NCI-H345 (cell line): ENCODE results near the gene ARL8B.
A peak's percentile ranks its signal among the peaks of the same experiment; 100 is the strongest.
"Not testable (repeated sequence)": the region's sequence is repeated elsewhere in the genome, so short reads cannot be mapped to it uniquely, and the experiment has no call there.

Experiments
- DNase-seq: peaks from one replicate; lab custom pipeline; 2025; lab: John Stamatoyannopoulos, UW

The ARL8B gene

DNA sequence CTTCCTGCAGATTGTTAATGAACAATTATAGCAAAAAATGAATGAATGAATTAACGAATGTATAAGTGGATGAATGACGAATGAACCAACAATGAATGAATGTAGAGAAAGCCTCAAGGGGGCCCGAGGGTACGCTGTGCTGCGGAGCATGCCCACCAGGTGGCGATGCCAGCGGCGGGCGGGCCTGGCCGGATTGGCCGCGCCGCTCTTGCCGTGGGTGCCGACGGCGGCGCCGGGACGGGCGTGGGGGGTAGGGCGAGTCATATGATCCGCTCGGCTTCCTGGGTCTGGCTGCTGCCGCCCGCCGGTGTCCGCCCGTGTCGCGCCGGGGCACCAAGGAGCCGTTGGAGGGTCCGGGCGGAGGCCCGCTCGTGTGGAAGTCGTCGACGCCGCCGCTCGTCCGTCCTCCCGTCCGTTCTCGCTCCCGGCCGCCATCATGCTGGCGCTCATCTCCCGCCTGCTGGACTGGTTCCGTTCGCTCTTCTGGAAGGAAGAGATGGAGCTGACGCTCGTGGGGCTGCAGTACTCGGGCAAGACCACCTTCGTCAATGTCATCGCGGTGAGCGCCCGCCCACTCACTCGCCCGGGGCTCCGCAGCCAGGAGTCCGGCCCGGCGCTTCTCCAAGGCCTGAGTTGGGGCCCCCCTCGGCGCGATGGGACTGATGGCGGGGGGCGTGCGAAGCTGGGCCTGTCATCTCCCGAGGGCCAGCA, at the start of gene ARL8B:
ARL8B (plus strand) TSS at position 263 of the 711 bp plus-strand sequence; CDS start at position 437, 174 bp downstream.
- DNase-seq = peak; percentile 80

DNA sequence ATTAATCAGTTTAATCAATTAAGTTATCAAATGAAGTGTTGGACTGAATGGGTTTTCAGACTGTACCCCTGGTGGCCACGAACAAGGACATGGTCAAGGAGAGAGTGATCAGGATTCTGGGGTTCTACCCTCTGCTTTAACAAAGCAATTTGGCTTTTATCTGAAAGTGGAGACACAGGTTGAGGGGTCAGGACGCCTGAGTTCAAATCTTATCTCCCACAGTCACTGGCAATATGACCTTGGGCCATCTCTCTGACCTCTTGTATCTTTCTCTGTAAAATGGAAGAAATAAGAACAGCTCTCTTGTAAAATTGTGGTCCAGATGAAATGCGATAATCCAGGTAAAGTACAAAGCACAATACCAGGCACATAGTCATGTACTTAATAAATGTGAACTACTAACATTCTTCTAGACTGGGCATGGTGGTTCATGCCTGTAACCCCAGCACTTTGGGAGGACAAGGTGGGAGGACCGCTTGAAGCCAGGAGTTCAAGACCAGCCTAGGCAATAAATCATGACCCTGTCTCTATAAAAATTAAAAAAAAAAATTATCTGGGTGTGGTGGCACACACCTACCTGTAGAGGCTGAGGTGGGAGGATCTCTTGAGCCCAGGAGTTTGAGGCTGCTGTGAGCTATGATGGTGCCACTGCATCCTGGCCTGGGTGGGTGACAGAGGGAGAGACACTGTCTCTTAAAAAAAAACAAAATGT, 48.6 kb upstream of the ARL8B start:
- no peak for DNase-seq

DNA sequence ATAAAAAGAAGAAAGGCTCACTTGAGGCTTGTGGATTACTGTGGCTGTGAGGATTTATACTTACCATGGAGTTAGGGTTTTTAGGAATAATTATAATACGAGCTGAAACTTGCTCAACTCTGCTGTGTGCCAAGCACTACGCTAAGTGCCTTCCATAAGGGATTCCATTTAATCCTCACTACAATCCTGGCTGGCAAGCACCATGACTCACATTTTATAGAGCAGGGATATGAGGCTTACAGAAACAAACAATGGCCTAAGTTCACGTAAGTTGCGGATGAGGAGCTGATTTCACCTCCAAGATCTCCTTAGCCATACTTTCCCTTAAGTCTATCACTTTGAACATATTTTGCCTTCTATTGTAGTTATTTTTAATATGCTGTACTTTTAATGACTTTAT, 43.9 kb upstream of the ARL8B start:
- no peak for DNase-seq

DNA sequence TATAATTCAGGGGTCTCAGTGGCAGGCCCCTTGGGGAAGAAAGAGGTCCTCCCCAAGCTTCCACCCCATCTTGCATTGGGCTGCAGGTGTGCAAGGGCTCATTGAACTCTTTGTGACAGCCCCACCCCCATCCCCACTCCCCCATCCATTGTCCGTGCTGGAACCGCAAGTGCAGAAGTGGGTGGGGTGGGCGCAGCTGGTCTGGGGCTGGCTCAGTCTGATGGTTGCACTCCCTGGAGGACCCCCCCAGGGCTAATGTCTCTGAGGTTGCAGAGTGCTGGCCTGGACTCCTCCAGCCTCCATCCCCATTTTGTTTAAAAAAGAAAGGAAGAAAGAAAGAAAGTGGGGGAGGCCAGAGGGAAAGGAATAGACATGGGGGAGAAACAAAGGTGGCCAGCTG, 42.3 kb upstream of the ARL8B start:
- no peak for DNase-seq

DNA sequence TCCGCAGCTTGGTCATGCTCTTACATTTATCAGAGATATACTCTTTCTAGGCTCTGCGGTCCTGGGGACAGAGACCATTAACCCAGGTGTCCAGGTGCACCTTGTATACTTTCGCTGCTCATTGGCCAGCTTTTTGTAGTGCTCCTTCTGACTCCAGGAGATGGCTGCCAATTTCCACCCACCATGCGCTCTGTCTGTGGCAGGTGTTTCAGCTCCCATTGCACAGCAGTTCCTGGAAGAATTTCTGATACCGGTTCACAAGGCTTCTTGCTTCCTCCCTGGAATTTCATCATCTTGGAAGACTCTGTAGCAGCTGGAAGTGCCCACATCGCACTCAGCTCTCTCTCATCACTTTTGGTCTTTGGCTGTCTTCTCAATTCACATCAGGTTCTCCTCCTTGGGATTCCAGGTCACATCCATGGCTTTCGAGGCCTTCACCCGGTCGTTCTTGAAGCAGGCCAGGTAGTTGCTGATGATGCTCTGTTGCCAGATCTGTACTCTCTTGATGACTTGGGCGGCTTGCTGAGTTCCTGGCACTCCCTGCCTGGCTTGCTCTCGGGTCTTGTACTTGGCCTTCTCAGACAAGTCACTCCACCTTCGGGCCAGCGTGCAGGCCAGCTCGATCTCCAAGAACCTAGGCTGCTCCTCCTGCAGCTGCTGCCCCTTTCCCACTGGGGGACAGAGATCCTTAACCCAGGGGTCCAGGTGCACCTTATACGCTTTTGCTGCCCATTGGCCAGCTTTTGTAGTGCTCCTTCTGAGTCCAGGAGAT, 41.1 kb upstream of the ARL8B start:
- DNase-seq = no peak

DNA sequence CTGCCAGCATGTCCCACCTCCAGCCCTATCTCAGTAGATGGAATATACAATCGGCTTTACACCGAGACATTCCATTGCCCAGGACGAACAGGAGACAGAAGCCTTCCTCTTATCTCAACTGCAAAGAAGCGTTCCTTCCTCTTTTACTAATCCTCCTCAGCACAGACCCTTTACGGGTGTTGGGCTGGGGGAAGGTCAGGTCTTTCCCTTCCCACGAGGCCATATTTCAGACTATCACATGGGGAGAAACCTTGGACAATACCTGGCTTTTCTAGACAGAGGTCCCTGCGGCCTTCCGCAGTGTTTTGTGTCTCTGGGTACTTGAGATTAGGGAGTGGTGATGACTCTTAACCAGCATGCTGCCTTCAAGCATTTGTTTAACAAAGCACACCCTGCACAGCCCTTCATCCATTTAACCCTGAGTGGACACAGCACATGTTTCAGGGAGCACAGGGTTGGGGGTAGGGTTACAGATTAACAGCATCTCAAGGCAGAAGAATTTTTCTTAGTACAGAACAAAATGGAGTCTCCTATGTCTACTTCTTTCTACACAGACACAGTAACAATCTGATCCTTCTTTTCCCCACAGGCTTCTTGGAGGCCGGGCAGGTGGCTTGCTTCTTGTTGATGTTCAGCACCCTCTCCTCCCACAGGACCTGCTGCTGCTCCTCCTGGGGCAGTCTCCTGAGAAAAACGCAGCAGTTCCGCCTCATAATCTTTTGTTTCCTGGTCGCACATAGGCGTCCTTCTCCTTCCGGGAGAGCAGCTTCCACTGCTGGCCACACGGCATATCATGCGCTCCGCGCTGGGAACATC, 39.9 kb upstream of the ARL8B start:
- not testable (repeated sequence) for DNase-seq

DNA sequence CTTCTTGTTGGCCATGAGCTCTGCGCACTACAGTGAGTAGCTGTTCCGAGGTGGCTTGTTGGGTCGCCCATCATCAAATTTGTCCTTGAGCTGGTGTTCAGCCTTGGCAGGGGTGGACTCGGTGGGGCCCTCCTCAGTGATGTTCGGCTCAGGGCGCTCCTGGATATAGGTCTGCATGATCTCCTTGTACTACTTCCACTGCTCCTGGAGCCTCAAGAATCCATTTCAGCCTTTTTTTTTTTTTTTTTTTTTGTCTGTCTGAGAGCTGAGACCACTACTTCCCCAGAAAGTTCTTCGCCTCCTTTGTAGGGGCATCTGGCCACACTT, 39.3 kb upstream of the ARL8B start:
- no peak for DNase-seq

DNA sequence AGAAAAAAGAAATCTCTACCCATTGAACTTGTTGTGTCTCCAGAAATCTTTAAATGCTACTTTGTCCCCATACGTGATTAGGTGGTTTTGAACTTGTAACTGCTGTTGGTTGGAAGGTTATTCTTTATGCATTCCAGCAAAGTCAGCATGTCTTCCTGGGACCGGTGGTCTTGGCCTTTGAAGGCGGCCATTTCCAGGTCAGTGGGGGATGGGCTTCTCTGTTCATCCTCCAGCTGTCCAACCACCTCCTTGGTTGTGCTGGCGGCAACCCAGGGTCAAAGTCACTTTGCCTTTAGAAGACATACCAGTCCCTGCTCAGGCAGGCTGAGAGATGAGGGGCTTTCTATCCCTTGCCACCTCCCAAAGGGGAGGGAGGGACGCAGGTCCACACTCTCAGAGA, 37.9 kb upstream of the ARL8B start:
- no peak for DNase-seq

DNA sequence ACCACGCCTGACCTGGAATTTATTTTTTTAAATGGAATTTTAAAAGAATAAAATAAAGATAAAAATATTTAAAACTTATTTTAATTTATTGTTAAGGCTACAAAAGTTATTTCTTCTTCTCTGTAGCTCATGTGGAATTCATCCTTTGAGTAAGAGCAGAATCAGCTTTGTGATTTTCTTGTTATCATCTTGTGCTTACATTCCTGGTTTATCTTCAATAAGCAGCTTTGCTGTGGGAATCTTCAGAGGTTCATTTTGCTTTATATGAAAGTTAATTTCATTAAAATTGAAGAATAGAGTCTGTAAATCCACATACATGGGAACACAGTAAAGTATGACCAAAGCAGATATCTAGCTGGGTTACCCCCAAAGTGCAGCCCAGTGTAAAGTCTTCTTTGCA, 35.4 kb upstream of the ARL8B start:
- no peak for DNase-seq

DNA sequence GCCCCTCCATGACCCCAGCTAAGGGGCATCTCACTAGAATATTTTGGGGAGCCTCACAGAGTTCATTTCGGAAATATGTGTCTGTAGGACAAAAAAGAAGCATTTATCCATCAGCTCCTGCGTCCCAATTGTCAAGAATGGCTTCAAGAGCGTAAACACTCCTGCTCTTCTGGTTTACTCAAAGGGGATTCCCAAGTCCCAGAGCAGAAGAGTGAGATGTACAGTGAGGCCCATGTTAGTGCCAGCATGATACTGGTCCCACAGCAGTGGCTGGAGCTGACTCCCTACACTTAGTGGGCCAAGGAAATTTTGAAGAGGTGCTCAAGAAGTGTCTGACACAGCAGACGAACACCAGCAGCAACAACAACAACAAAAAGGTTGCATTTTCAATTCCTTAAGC, 34.9 kb upstream of the ARL8B start:
- no peak for DNase-seq

DNA sequence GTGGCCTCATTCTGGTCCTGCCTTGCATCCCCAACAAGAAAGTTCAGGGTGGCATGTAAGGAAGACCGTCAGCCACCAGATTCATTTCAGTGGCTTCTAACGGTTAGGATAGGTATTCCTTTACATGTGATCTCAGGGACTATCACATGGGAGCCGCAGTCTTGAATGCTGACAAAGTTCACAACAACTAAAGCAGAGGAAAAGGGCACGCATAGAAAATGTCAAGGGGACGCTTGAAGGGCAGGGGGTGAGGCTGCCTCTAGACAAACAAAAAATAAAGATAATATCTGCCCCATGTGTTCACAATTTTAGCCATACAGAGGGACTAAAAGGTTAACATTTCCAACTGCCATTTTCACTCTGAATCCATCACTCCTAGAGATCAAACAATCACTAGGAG, 31.9 kb upstream of the ARL8B start:
- DNase-seq = no peak

DNA sequence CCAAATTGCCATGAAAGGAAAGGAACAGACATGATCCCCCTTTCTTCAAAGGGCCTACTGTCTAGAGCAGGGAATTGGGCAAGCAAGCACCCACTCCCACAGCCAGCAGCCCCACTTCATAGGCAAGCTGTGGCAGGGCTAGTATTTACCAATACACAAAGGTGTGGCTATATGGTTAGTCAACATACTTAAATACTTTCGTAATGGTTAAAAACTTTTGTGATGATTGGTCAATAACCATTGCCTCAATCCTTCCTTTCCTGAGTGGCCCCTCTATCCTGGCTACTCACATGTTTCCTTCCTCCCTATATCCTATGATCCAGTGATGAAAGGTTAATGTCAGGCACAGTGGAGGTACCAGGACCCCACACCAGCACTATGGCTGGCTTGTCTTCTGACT, 30.1 kb upstream of the ARL8B start:
- DNase-seq = no peak

DNA sequence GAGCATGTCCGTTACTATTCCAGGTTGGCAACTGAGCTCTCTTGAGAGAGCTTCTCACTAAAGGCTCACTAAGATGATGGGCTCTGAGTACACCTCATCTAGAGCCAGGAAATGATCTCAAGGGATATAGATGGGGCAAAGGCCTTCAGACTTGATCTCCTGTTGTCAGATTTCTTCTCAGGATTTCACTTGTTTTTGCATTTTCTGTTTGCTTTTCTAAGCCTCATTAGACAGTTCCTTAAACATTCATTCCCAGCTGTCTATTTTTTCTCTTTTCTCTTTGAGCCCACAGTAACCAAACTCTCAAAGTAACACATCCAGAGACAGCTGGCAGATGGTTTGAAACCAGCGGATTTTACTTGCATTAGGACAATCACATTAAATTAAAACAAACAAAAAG, 28.4 kb upstream of the ARL8B start:
- no peak for DNase-seq

DNA sequence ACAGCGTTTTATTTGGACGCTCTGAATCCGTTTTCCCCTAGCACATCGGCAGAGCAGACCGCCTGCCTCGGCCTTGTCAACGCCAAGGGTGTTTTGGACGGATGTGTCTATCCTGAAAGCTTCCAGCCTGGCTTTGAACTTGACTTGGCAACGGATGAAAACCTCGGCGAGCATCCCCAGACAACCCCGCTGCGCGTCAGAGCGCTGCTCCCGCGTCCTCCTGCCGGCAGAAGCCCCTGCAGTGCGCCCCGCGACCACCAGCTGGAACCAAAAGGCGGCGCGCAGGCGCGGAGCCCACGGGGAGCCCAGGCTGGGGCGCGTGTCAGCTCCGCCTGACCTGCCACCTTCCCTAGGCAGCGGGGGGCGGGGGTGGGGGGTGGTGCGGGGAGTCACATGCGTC, 26.2 kb upstream of the ARL8B start:
- DNase-seq = no peak

DNA sequence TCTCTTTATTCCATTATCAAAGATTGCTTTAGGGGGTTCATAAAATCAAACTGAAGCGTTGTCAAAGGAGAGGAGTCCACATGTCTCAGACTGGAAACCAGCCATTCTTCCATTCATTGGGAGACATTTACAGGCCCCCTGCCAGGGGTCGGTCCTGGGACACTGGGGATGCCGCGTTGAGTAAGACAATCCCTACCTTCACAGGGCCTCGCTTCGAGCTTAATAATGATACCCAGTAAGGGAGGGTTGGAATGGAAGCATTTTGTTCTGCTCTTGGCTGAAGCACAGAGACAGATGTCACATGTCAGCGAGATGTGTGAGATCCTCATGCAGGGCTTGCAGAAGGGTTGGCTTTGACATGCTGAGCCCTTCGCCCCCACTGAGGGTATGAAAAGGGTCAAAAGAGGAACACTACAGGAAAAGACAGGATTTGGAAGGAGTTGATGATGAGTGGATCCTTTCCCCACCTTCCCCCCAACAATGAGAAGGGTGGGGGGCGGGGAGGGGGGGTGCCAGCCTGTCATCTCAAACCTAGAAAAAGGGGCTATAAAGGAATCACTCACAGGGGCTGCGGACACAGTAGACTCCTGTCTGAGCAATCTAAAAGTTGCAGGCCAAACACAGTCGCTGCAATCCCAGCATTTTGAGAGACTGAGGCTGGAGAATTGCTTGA, 25.6 kb upstream of the ARL8B start:
- no peak for DNase-seq

DNA sequence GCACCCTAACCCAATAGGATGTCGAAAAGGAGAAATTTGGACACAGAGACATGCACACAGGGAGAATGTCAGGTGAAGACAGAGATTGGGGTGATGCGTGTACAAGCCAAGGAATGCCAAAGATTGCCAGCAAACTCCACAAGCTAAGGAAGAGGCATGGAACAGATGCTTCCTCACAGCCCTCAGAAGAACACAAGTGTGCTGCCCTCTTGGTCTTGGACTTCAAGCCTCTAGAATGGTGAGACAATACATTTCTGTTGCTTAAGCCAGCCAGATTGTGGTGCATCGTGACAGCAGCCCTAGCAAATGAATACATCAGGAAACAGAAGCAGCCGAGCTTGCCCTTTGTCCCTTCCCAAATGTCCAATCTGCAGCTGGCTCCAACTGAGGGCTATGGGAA, 23.7 kb upstream of the ARL8B start:
- DNase-seq = no peak

DNA sequence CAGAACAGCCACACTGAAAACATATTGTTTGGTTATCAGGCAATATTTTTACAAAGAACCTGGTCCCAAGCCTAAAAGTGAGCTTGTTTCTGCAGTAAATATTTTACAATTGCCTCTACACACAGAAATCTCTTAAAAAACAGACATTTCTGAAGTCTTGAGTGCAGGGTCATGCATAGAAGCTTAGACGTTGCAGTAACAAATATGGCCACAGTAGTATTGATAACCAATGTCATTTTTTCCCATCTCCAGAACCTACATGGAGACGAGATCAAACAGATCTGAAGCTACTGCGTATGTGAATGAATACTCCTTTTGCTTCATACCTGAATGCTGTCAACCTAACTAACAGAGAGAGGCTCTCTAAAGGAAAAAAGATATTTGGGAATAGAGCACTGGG, 19.6 kb upstream of the ARL8B start:
- no peak for DNase-seq

DNA sequence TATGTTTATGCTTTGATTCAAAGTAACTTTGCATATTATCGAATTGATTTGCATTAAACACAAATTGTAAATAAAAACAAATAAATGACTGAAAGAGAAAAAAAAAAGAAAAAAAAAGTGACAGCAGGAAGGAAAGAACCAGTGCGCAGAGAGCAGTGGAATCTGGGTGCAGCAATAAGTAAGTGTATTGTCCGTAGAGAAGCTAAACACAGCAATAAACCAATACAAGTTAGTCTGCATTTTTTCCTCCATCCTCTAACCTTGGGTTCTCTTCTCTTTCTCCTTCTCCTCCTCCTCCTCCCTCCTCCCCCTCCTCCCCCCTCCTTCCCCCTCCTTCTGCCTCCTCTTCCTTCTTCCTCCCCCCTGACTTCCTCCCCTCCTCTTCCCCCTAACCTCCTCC, 18.3 kb upstream of the ARL8B start:
- no peak for DNase-seq

DNA sequence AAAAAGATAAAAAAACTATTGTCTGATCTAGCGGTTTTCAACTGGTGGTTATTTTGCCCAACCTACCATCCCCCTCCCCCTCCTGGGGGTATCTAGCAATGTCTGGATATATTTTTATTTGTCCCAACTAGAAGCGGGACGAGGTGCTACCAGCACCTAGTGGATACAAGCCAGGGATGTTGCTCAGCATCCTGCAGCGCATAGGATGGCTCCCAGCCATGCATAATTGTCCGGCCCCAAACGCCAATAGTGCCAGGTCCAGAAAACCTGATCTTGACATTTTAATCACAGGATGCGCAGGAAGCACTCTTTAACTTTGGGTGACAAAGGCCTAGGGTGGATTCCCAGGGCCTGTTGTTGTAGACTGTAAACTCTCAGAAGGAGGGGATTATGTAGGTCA, 17.0 kb upstream of the ARL8B start:
- no peak for DNase-seq

DNA sequence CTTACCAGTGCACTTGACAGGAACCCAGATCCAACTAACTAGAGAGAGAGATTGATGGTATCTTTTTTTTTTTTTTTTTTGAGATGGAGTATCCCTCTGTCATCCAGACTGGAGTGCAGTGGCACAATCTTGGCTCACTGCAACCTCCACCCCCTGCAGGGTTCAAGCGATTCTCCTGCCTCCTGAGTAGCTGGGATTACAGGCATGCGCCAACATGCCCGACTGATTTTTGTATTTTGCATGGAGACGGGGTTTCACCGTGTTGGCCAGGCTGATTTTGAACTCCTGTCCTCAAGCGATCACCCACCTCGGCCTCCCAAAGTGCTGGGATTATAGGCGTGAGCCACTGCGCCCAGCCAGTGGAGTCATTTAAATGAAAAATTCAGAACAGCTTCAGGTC, 15.7 kb upstream of the ARL8B start:
- DNase-seq = peak; percentile 41

DNA sequence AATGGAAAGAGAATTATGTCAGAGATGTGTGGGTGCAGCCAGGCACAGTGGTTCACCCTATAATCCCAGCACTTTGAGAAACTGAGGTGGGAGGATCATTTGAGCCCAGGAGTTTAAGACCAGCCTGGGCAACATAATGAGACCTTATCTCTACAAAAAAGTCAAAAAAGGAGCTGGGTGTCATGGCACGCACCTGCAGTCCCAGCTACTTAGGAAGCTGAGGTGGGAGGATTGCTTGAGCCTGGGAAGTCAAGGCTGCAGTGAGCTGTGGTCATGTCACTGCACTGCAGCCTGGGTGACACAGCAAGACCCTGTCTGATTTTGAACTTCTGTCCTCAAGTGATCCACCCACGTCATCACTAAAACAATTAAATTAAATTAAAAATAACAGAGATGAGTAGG, 15.2 kb upstream of the ARL8B start:
- not testable (repeated sequence) for DNase-seq

DNA sequence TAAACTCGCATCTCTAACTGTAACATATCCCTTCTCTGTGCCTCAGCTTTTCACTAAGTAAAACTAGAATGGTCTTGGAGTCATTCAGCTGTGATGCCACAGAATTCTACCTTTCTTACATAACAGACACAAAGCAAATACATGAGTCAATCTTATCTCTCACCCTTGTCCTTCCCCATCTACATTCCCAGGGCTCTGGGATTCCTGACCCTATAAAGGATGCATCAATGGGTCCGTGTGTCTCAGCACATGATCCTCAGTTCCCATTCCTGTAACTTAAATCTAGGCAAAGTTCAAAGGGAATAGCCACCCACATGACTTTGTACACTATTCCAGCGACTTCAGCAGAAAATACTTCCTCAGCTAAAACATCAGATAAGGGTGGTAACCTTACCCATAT, 11.8 kb upstream of the ARL8B start:
- DNase-seq = no peak
